NCI-H82 treated with DMSO at 0.1 percent for 48 hours (cell line): Measurements from ENCODE around the gene TPSAB1.

Source experiments
- DNase-seq: peaks from one replicate; lab custom pipeline; 2025; ENCODE audit not compliant: unreplicated experiment; lab: John Stamatoyannopoulos, UW

TPSAB1 gene

DNA sequence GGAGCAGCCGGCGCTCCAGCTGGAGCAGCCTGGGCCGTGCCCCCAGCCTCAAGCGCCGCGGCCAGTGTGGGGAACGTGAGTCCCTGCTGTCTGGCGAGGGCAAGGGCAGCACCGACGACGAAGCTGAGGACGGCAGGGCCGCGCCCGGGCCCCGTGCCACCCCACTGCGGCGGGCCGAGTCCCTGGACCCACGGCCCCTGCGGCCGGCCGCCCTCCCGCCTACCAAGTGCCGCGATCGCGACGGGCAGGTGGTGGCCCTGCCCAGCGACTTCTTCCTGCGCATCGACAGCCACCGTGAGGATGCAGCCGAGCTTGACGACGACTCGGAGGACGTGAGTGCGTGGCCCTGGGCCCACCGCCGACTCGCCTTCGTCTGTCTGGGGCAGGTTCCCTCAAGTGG is 31.4 kb upstream of the TPSAB1 start:
- DNase-seq: no peak

DNA sequence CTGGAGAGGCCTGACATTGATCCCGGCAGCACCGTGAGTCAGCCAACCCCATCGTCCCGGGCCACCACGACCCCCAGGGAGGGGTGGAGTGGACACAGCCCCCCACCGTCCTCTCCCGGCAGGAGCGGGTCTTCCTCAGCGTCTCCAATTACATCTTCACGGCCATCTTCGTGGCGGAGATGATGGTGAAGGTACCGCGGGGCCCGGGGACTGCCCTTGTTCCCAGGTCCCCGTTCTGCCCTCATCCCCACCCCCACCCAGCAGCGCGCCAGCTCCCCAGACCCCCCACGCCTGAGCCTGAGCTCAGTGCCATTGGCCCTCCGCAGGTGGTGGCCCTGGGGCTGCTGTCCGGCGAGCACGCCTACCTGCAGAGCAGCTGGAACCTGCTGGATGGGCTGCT is 30.0 kb upstream of the TPSAB1 start:
- no peak for DNase-seq

DNA sequence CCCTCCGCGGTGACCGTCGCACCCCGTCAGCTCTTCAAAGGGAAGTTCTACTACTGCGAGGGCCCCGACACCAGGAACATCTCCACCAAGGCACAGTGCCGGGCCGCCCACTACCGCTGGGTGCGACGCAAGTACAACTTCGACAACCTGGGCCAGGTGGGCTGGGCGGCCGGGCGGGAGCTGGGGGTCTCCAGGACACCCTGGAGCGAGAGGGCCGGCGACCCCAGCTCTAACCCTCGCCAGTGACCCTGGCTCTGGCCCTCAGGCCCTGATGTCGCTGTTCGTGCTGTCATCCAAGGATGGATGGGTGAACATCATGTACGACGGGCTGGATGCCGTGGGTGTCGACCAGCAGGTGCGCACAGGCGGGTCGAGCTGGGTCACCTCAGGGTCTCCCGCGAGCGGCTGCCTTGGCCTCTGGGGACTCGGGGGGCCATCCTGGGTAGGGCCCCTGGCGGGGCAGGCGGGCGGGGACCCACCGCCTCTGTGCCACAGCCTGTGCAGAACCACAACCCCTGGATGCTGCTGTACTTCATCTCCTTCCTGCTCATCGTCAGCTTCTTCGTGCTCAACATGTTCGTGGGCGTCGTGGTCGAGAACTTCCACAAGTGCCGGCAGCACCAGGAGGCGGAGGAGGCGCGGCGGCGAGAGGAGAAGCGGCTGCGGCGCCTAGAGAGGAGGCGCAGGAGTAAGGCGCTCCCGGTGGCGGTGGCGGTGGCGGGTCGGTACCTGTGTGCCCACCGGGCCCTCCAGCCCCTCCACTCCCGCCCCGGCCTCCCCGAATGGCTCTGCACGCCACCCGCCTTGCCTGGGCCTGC is 28.8 kb upstream of the TPSAB1 start:
- no peak for DNase-seq

DNA sequence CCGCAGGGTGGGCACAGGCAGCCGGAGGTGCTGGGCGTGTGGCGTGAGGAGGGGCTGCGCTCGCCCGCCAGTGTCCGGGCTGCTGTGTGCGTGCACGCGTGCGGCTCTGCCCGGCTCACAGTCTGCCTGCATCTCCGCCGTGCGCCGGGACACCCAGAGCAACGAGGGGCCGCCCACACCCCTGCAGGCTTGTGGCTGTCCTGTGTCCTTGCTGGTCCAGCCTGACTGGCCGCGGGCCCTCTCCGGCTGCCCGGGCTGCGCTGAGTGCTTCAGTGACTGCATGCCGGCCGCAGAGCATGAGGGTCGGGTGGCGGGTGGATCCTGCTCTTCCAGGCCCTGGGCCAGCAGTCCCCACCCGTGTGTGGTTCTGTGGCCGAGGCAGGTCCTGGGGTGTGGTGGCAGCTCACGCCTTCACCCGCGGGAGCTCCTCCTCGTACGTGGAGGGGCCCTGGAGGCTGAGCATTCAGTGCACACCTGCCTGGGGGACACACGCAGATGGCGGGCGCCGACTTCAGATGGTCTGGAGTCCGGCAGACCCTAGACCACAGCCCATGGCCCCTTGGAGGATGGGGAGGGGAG is 27.8 kb upstream of the TPSAB1 start:
- DNase-seq: no peak

DNA sequence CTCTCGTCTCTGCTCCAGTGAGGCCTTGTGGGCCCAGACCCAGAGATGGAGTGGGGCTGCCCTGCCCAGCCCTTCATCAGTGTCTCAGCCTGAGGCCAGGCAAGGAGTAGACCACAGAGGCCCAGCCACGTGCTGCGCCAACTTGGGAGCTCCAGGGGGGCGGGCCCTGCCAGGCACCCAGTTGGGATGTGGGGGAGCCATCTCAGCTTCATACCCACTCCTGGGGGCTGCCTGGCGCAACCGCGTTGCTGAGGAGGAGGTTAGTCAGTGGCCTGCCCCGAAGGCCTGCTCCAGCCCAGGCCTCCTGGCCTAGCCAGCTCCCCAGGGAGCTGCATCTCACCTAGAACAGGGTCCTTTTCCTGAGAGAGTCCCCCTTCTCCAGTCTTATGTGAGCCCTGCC is 27.3 kb upstream of the TPSAB1 start:
- DNase-seq: no peak

DNA sequence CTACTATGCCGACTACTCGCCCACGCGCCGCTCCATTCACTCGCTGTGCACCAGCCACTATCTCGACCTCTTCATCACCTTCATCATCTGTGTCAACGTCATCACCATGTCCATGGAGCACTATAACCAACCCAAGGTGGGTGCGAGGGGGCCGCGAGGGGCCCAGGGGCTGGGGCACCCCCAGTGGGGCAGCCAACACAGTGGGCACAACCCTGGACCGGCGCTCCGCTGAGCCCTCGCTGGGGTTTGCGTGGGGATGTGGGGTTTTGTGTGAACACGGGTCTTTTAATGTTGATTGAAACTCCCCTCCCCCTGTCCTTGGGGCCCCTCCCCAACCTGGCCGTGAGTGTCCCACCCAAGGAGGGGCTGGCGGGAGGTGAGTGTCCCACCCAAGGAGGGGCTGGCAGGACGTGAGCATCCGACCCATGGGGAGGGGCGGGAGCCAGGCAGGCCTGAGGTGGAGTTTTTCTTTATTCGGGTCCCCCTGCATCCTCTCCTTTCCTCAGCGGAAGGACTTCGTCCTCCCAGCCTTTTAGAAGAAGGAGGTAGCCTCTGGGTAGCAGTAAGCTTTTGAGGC is 26.6 kb upstream of the TPSAB1 start:
- DNase-seq: no peak

DNA sequence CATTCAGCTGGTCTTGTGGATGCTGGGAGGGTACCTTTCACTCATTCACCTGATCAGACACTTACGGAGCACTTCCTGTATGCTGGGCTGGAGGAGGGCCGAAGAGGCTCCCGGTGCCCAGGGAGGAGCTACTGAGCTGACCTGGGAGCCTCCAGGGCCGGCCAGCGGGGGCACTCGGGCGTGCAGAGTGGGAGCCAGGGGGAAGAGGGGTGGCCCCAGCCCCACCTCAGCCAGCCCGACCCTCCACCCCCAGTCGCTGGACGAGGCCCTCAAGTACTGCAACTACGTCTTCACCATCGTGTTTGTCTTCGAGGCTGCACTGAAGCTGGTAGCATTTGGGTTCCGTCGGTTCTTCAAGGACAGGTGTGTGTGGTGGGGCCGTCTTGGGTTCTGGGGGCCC is 25.8 kb upstream of the TPSAB1 start:
- no peak for DNase-seq

DNA sequence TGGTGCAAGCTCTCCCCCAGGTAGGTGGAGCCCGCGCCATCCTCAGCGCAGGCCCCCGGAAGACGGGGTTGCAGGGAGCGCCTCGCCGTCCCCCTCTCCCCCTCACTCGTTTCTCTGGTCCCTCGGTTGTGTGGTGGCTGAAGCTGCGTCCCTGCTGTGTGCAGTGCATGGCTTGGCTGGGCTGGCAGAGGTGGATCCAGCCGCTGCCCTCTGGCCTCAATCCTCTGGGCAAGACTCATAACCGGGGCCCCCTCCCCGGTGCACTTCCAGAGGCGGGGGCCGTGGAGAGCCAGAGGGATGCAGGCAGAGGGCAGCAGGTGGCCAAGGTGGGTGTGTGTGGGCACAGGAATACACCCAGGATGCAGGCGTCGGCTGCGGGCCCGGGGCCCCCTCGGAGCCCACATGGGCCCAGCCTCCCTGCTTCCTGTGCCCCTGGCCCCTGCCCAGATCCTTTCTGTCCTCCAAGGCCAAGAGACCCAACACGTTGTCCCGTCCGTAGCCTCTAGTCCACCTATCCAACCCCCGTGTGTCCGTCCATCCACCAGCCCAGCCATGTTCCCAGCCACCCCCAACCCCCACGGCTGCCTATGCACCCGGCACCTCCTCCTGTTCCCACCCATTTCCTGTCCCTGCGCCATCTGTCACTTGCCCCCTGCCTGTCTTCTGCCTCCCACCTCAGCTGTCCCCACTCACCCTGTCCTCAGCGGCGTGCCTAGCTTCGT is 24.8 kb upstream of the TPSAB1 start:
- no peak for DNase-seq

DNA sequence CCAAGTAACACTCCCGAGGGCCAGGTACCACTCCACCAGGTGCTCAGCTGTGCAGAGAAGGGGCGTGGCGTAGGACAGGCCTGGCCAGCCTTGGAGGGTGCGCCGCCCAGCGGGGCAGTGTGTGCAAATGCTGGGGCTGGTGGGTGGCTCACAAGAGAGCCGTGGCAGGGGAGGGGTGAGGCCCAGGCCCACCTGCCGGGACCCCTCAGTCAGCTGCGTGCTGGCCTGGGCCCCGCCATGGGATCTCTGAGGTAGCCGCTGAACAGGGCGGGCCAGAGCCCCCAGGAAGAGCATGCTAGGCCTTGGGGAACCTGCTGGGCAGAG is 24.2 kb upstream of the TPSAB1 start:
- DNase-seq: no peak

DNA sequence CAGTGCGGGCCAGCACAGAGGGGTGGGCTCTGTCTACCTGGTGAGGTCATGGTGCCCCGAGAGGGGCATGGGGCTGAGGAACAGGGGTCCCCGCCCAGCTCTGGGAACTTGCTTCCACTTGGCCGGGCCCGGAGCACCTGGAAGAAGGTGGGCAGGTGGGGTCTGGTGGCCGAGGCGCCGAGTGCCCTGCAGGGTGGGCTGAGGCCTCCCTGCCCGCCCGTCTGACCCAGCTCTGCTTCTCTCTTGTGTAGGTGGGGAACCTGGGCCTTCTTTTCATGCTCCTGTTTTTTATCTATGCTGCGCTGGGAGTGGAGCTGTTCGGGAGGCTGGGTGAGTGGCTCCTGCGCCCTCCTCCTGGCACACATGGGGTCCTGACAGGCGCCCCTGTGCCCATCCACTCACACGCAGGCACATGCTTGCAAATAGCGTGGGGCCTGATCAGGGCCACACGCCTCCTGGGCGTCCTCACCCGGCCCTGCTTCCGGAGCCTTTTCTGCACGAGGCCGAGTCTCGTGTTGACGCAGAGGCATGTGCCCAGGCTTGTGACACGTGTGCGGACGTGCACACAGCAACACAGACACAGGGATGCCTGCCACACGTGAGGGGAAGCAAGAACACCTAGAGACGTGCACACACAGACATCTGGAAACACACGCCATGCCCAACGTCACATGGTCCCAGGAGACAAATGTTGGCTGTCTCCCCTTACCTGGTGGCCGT is 23.7 kb upstream of the TPSAB1 start:
- no peak for DNase-seq

DNA sequence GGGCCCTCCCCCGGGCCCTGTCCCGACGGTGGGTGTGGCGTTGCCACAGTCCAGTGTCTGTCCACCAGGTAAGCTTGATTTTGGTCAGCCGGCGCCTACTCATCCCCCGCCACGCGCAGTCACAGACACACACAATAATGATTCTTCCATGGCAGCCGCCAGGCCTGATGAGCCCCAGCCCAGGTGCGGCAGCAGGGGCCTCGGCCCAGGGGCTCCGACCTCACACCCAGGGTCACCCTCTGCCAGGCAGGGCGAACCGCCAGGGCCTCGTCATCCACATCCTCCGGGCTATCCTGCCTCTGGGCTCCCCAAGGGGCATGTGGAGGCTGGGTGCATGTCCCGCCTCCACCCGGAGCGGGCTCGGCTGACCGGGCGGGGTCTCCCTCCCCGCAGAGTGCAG is 23.0 kb upstream of the TPSAB1 start:
- DNase-seq: no peak

DNA sequence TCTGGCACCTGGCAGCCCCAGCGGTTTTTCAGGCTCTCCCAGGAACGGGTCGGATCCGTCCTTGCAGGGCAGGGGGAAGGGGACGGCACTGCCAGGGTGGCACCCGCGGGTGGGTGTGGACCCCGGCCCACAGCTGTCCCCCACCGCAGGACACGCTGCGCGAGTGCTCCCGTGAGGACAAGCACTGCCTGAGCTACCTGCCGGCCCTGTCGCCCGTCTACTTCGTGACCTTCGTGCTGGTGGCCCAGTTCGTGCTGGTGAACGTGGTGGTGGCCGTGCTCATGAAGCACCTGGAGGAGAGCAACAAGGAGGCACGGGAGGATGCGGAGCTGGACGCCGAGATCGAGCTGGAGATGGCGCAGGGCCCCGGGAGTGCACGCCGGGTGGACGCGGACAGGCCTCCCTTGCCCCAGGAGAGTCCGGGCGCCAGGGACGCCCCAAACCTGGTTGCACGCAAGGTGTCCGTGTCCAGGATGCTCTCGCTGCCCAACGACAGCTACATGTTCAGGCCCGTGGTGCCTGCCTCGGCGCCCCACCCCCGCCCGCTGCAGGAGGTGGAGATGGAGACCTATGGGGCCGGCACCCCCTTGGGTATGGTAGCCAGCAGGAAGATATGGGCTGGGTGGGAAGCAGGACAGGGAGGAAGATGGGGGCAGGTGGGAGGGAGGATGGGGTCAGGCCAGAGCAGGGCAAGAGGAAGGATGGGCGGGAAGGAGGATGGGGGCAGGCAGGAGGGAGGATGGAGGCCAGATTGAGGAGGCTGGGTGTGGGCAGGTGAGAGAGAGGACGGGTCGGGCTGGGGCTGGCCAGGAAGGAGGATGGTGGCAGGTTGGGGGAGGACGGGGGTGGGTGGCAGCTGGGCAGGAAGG is 22.2 kb upstream of the TPSAB1 start:
- DNase-seq: no peak

DNA sequence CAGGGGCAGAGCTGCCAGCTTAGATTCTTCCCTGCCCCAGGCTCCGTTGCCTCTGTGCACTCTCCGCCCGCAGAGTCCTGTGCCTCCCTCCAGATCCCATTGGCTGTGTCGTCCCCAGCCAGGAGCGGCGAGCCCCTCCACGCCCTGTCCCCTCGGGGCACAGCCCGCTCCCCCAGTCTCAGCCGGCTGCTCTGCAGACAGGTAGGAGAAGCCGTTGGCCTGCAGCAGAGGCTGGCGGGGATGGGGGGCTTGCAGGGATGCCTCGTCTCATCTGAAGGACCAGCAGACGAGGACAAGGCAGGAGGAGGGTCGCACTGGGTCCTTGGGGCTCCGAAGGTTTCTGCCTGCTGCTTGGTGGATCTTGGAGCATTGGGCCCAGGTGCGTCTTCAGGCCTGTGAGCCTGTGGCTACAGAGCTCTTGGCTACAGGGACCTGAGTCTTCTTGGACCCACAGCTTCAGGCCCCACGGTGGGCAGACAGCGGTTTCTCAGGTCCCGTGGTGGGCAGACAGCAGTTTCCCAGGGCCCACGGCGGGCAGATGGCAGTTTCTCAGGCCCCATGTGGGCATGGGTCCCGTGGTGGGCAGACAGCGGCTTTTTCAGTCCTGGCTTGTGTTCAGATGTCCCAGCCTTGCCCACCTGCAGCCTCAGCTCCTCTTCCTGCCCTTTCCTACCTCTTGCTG is 21.4 kb upstream of the TPSAB1 start:
- no peak for DNase-seq

DNA sequence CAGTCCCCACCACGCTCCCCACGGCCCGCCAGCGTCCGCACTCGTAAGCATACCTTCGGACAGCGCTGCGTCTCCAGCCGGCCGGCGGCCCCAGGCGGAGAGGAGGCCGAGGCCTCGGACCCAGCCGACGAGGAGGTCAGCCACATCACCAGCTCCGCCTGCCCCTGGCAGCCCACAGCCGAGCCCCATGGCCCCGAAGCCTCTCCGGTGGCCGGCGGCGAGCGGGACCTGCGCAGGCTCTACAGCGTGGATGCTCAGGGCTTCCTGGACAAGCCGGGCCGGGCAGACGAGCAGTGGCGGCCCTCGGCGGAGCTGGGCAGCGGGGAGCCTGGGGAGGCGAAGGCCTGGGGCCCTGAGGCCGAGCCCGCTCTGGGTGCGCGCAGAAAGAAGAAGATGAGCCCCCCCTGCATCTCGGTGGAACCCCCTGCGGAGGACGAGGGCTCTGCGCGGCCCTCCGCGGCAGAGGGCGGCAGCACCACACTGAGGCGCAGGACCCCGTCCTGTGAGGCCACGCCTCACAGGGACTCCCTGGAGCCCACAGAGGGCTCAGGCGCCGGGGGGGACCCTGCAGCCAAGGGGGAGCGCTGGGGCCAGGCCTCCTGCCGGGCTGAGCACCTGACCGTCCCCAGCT is 20.3 kb upstream of the TPSAB1 start:
- no peak for DNase-seq

DNA sequence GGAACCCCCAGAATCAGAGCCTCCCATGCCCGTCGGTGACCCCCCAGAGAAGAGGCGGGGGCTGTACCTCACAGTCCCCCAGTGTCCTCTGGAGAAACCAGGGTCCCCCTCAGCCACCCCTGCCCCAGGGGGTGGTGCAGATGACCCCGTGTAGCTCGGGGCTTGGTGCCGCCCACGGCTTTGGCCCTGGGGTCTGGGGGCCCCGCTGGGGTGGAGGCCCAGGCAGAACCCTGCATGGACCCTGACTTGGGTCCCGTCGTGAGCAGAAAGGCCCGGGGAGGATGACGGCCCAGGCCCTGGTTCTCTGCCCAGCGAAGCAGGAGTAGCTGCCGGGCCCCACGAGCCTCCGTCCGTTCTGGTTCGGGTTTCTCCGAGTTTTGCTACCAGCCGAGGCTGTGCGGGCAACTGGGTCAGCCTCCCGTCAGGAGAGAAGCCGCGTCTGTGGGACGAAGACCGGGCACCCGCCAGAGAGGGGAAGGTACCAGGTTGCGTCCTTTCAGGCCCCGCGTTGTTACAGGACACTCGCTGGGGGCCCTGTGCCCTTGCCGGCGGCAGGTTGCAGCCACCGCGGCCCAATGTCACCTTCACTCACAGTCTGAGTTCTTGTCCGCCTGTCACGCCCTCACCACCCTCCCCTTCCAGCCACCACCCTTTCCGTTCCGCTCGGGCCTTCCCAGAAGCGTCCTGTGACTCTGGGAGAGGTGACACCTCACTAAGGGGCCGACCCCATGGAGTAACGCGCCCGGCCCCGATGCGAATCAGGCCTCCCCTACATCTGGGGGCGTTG is 19.5 kb upstream of the TPSAB1 start:
- no peak for DNase-seq

DNA sequence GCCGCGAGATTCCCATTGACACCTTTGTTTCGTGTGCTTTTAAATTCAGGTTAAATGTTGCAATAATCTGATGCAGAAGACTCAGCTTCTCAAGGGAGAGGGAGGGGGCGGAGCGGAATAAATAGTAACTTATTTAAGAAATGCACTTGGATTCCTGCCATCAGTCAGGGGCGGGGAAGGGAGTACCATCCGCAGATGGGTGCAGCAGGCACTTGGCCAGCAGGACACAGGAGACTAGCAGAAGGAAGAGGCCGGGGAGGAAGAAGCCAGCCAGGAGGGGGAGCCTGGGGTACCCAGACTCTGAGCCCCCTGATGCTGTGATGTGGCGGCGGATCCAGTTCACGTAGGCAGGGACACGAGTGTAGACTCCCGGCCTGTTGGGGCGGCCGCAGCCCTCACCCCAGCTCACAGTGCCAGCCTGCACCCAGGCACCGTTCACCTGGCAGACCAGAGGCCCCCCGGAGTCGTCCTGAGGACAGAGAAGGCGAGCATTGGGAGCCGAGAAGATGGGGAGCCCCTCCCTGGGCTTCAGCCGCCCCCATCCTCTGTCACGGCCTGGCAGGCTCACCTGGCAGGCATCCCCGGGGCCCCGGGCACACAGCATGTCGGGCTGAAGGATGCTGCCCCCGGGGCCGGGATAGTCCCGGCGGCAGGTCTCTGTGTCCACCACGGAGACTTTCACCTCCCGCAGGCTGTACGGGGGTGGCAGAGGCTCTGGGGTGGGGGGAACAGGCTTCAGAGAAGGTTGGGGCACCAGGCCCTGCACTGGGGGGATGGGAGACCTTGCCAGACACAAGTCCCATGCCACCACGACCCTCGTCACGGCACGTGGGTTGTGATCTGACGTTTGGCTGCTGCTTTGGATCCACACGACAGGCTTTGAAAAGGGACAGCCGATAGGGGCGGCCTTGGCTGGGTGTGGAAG is 18.6 kb upstream of the TPSAB1 start:
- DNase-seq: no peak

DNA sequence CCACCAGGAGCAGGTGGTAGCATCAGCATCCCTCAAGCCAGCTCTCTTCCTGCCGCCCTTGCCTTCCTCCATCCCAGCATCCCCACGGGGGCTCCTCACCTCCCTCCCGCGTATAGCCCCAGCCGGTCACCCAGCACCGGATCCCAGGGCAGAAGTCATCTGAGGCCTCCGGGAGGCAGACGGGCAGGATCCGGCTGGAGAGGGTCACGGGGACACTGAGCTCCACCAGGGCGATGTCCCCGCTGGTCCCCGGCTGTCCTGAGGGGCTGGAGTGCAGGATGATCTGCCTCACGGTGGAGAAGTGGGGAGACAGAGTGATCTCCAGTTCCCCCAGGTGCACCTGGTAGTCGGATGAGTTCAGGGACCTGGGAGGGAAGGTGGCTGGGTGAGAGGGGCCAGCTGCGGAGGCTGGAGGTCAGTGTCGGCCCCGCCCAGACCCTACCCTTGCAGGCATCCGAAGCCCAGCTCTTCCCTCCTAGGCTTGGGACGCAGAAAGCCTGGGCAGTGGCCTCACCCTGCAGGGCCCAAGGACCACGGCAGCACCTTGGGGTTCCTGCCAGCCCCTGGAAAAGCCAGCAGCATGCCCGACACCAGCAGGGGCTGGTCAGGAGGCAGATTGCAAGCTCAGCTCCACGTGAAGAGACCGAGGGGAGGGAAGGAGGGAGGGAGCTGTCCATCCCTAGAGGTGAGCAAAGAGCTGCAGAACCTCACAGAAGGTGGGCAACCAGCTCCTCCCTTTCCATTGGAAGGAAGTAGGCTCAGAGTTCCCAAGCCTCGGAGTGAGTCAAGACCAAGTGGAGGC is 17.8 kb upstream of the TPSAB1 start:
- no peak for DNase-seq
